Measurements from ENCODE around the gene DUSP6. TPM values are rescaled to one million over a fixed set of nuclear protein-coding genes. Genes with fewer than 3 reads are reported as not detected.

The DUSP6 gene
- total and polyA plus RNA-seq, 9 of the 15 experiments (the other 6 are each of a cell fraction or from before 2014, with no cell fraction given) = 0.04 to 0.60 (median 0.08) TPM; not detected in 2

- no peak for TF ChIP-seq CTCF (IDR thresholded peaks at IDR 0.05 in 2 of 3, conservative IDR thresholded peaks at IDR 0.05 in 1 of 3; ENCODE audit: insufficient read depth in 2 of 3, low read depth in 1 of 3, low read length in 3 of 3)
- TF ChIP-seq ZNF592 (IDR thresholded peaks at IDR 0.05) = 0 out of 2 replicates have a peak, but pooled peaks have one; percentile 32
- peak; percentile 80; the same call in 1 of the 2 replicates for TF ChIP-seq ZKSCAN8 (CRISPR knock-in tag; IDR thresholded peaks at IDR 0.05)
- TF ChIP-seq ARID3A (IDR thresholded peaks at IDR 0.05; ENCODE audit: borderline replicate concordance, low read depth, low read length) = peak; percentile 77; the same call in 1 of the 2 replicates
- no peak for TF ChIP-seq ZFPM2 (CRISPR knock-in tag; IDR thresholded peaks at IDR 0.05)
- peak; percentile 69 for TF ChIP-seq BCOR (IDR thresholded peaks at IDR 0.05)
- TF ChIP-seq TRIM24 (IDR thresholded peaks at IDR 0.05) = peak; percentile 92 to 97; a peak in 3 of 4 replicates
- 0 out of 2 replicates have a peak, but pooled peaks have one; percentile 61 for TF ChIP-seq MAFG (tag; conservative IDR thresholded peaks at IDR 0.05)
- peak; percentile 63; the same call in 1 of the 2 replicates for TF ChIP-seq LEF1 (IDR thresholded peaks at IDR 0.05)
- no peak for TF ChIP-seq ZNF785 (CRISPR knock-in tag; IDR thresholded peaks at IDR 0.05)
- no peak for TF ChIP-seq MTF1 (CRISPR knock-in tag; IDR thresholded peaks at IDR 0.05; ENCODE audit: borderline replicate concordance)
- TF ChIP-seq ID3 (CRISPR knock-in tag; IDR thresholded peaks at IDR 0.05) = no peak
- TF ChIP-seq ID3 (tag; IDR thresholded peaks at IDR 0.05) = peak; percentile 76
- peak; percentile 89 for TF ChIP-seq ATF7 (IDR thresholded peaks at IDR 0.05)
- TF ChIP-seq CREM (IDR thresholded peaks at IDR 0.05; ENCODE audit: low read depth) = peak; percentile 86
- no peak for TF ChIP-seq STAT6 (CRISPR knock-in tag; IDR thresholded peaks at IDR 0.05)
- TF ChIP-seq HDAC3 (IDR thresholded peaks at IDR 0.05; ENCODE audit: borderline replicate concordance, partially characterized antibody) = peak; percentile 89
Measured at GRCh38 chr12:89393551-89394121, 41.3 kb upstream of the DUSP6 start (continued).

Measured in K562 (cell line).